NCI-H446 treated with DMSO at 0.1 percent for 48 hours (cell line): ENCODE results near the gene CDK8.
"Not testable (repeated sequence)": the region's sequence is repeated elsewhere in the genome, so short reads cannot be mapped to it uniquely, and the experiment has no call there.

ENCODE experiments used
- DNase-seq: peaks from one replicate; lab custom pipeline; 2025; lab: John Stamatoyannopoulos, UW

Gene CDK8

DNA sequence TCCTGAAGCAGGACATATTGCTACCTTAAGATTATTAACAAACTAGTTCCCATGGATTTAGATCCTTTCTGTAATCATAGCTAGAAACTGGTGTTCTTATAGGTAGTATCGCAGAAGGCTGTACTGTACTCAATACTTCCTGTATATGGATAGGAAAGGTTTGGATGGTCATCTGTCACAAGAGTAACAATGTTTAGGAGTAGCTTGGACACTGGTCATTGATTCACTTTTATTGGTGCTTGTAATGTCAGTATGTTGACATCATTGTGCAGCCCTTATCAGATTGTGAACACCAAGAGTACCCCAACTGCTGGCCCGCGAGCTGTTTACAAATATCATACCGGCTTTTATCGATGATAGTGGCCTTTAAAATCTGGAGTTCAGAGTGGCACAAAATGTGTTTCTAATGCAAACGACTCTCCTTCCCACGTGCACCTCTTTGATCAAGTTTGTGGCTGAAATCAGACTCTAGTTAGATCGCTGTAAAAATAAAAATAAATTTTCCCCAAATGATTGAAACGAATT lies 605 bp upstream of the CDK8 start:
- no peak for DNase-seq

DNA sequence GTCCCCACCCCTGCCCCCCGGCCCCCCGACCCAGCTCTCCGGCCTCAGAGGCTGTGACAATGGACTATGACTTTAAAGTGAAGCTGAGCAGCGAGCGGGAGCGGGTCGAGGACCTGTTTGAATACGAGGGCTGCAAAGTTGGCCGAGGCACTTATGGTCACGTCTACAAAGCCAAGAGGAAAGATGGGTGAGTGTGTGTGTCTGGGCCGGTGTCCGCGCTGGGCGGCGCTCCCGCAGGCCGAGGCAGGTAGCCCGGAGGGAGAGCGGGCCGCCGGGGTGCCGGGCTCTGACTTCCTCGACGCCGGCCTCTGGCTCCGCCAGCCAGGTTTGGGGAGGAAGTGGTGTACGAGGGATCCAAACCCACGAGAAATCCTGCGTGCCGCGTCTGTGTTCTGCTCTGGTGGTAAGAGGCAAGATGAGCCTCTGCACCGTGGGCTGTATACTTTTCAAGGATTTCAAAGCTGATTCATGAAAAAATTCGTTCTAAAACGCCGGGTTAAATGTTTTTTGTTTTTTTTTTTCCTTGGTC lies 718 bp downstream of the CDK8 start:
- DNase-seq, result no peak

DNA sequence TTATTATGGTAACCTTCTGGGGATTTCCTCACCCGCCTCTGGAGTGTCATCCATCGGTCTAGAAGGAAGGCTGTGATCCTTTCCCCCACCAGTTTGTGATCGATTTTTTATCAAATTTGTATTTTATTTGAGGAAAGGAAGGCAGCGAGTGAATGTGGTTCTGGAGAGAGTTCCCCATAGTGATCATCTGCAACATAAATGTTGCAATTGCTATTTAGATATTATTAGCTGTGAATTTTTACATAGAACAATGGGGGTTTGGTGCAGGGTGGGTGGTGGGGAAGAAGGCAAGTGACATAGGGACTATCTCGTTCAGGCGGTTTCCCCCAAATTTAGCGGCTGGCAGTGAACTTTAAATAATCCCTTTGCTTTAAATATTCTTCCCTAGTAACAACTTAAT lies 1.2 kb downstream of the CDK8 start:
- no peak for DNase-seq

DNA sequence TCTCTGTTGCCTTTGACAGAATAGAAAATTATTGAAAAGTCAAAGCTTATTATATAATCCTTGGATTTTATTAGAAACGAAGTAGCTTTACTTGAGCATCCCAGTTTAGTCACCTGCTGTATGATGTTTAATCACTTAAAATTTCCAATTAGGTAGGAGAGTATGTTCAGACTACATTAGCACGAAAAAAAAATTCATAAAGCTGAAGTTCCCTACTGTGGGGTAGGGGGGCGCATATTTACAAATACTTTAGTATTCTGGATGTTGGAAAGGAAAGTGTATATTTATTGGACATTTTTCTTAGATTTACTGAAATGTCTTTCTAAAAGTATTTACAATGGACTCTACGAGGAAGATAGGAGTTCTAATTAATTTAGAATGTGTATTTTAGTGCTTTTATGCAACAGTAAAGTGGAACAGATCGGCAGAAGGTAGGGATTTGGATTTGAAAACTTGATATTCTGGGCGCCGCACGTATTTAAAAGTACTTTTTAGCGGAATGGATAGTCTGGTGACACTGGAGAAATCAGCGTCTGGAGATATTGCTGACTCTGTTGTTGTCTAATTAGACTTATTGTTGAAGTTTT lies 1.9 kb downstream of the CDK8 start:
- DNase-seq, result no peak

DNA sequence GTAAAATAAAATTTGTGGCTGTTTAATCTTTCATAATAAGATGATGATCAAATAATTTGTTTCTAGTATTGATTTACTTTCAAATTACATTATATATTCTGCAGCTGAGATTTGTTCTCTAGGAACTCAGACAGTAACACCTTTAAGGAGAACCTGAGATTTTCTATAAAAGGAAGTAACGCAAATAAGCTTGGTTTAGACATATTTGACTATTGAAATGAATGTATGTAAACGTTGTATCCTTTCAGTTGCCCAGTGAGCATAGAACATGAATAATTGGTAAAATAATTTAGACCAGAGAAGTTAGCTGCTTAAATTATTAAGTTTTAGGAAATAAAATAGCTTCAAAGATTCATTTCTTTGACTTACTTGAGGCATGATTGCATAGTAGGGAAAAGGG lies 3.1 kb downstream of the CDK8 start:
- DNase-seq, result no peak

DNA sequence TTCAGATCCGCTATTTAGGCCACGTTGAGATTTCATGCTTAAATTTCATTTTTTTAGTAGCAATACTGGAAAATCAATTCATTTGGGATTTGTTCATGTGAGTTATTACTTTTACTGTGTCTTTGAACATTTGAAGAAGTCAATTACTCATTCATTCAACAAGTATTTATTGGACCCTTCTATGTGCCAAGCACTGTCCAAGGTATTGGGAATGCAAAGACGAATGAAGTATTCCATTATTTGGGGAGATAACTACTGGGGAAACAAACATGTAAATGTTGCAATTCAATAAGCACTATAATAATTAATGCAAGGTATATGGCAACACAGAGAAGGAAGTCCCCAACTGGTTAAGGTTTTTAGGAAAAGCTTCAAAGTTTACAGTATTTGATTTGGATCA lies 5.7 kb downstream of the CDK8 start:
- no peak for DNase-seq

DNA sequence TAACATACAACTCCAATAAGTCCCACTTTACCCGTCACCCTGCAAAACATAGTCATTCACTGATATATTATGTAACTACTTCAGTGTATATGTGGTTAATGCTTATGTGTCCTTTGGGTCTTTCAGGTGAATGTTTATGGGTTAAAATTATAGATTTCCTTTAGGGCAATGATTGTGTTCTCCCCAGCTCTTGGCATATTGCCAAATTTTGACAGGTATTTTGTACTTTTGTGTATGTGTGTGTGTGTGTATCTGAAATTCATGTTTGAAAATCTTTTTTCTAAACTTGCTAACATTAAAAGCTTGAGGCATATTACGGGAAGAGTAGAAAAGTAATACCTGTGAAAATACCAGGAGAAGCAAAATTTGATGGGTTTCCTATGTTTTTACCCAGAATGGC lies 8.2 kb downstream of the CDK8 start:
- no peak for DNase-seq

DNA sequence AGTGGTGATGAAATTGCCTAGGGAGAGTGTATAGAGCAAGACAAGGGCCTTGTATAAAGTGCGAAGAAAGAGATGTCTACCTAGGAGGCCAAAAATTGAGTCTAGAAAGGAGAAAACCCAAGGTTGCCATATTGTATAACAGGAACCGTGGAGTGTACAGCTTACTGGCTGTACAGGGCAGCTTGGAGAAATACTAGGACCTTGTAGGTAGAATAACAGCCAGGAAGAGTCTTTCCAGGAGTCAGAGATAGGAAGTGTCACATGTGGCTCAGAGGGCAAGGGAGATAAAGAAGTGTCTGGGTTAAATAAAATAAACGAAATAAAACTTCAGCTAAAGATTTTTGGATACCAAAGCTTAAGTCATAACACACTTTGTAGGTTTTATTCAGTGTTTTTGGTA lies 12.4 kb downstream of the CDK8 start:
- DNase-seq, result no peak

DNA sequence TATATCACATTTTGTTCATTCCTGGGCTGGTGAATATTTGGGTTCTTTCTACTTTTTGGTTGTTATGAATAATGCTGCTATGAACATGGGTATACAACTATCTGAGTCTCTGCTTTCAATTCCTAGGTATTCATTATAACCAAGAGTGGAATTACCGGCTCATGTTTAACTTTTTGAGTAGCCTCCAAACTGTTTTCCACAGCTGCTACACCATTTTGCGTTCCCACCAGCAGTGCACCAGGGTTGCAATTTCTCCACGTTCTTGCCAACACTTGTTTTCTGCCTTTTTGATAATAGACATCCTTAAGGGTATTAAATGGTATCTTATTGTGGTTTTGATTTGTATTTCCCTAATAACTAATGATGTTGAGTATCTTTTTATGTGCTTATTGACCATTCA lies 16.8 kb downstream of the CDK8 start:
- DNase-seq, result no peak

DNA sequence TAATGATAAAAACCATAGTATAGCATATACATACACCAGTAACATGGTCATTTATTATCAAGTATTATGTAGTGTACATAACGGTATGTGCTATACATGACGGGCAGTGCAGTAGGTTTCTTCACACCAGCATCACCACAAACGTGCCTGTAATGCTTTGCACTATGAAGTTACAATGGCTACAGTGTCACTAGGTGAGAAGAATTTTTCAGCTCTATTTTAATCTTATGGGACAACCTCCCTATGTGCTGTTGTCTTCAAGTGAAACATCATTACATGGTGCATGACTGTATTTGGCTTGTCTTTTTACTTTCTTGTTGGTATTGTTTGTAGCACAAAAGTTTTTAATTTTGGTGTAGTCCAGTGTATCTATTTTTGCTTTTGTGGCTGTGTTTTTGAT lies 18.7 kb downstream of the CDK8 start:
- DNase-seq, result no peak

DNA sequence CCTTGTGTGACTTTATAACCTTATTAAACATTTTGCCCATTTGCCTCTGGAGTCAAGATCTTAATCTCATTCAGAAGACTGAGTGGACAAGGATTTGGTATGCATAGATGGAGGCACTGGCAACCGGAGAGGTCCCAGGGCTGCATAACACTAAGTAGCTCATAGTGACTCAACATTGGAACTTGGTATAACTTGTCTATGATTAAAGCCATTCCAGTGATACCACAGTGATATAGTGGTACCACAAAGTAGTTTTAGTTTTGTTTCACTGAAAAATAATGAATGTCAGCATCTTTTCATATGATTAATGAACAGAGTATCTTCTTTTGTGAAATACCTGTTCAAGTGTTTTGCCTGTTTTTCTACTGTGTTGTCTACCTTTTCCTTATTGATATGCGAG lies 26.4 kb downstream of the CDK8 start:
- no peak for DNase-seq

DNA sequence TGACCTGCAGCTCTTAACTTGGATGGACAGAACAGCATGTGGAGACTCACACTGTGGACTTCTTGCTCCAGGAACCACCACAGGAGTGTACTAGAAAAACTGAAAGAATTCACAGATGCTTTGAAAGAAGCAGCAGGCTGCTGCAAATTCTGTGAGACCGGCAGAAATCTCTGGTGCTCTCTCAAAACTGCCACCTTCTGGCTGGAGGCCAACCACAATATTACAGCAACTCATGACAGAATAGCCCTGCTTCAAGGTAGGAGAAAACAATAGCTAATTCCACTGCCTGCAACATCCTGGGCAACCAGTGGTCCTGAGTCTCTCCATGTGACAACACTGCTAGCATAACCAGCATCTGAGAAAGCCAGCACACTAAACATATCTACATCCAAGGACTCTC lies 26.9 kb downstream of the CDK8 start:
- DNase-seq, result no peak

DNA sequence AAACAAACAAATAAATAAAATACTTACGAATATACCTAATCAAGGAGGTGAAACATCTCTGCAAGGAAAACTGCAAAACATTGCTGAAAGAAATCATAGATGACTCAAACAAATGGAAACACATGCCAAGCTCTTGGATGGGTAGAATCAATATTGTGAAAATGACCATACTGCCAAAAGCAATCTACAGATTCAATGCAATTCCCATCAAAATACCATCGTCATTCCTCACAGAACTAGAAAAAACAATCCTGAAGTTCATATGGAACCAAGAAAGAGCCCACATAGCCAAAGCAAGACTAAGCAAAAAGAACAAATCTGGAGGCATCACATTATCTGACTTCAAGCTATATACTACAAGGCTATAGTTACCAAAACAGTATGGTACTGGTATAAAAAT lies 32.0 kb downstream of the CDK8 start:
- DNase-seq, result not testable (repeated sequence)

DNA sequence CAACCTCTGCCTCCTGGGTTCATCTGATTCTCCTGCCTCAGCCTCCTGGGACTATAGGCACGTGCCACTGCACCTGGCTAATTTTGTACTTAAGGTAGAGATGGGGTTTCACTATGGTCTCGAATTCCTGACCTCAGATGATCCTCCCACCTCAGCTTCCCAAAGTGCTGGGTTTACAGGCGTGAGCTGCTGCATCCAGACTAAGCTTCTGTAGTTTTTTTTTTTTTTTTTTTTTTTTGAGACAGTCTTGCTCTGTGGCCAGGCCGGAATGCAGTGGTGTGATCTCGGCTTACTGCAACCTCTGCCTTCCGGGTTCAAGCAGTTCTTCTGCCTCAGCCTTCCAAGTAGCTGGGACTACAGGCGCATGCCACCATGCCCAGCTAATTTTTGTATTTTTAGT lies 34.9 kb downstream of the CDK8 start:
- DNase-seq, result not testable (repeated sequence)

DNA sequence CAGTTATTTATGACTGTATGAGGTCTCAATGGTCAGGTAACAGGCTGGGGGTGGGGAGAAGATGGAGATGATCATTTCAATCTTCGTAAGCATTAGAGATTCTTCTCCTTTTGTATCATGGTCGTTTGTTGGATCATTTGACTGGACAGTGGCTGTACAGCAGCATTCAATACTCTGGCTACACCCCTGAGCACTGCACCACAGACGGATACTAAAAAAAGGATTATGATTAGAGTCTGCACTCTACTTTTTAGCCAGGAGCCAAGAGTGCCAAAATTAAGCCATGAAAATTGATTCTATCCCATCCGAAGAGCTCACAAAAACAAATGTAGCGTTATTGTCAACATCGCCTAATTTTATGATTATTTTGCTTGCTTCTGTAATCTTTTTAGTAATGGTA lies 41.9 kb downstream of the CDK8 start:
- DNase-seq, result no peak

DNA sequence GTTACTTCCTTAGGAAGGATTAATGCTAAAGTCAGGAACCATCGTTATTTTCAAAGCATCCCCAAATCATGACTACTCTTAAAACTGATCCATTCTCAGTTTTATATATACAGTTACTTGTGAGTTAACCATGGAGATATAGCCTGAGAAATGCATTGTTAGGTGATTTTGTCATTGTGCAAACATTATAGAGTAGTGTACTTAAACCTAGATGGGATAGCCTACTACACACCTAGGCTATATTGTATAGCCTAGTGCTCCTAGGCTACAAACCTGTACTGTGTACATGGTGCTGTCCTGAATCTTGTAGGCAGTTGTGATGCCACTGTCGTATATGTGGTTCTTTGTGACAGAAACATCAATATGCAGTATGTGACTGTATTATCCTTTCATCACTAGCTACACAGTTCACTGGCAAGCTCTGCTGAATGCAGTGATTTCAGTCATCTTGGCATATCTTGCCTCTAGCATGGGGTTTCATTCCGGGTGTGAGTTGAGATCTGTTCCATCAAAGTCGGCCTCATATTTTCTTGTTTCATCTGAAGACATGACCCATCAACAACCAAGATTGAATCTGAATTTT lies 45.3 kb downstream of the CDK8 start:
- no peak for DNase-seq

DNA sequence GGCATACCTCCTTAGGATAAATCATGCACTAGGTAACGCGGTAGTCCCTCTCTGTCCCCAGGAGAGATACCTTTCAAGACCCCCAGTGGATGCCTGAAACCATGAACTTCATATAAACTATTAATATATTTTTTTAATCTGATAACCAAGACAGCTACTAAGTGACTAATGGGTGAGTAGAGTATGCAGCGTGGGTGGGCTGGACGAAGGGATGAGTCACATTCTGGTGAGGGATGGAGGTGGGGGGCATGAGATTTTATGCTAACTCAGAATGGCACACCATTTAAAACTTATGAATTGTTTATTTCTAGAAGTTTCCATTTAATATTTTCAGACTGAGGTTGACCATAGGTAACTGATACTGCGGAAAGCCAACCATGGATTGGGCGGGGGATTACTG lies 46.2 kb downstream of the CDK8 start:
- no peak for DNase-seq

DNA sequence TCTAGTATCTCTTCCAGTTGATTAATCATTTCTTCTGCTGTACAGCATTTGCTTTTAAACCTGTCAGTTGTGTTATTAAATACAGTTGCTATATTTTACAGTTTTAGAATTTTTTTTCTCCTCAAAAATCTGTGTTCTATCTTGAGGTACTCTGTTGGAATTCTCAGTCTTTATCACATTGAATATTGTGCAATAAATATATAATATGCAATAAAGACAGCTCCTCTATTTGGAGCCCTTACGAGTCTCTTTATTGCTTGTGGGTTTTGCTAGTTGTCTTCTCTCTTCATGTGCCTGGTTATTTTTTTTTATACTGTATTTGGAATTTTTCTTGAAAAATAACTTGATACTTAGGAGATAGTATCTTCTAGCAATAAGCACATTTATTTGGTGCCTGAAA lies 51.7 kb downstream of the CDK8 start:
- no peak for DNase-seq

DNA sequence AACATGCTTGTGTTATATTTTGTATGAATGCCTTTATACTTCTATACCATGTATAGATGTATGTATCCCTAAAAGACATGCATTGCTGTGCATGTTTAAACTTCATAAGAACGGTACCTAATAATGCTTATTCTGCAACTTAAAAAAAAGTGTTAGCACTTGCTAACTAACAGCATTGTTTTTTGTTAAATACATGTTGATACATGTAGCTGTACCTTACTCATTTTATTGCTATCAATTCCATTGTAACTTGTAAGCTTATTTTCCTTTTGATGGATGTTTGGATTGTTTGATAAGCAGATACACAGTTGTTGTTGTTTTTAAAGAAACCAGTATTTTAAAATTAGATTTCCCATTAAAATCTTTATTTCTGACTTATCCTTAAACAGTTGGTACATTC lies 53.8 kb downstream of the CDK8 start:
- DNase-seq, result no peak

DNA sequence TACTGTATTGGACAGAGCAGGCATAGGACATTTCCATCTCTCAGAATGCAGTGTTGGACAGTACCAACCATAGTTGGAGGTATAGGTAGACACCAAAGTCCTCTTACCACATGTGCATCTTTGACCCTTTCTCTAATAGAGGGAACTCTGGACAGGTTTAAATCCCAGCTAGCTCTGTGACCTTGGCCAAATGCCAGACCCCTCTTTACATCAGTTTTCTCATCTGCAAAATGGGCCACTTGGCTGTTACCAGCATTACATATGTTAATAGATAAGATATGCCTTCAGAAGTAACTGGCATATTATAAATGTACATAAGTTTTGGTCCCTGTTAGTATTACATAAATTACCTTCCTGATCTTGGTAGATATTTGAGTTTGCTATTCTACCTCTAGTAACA lies 54.3 kb downstream of the CDK8 start:
- DNase-seq, result no peak

DNA sequence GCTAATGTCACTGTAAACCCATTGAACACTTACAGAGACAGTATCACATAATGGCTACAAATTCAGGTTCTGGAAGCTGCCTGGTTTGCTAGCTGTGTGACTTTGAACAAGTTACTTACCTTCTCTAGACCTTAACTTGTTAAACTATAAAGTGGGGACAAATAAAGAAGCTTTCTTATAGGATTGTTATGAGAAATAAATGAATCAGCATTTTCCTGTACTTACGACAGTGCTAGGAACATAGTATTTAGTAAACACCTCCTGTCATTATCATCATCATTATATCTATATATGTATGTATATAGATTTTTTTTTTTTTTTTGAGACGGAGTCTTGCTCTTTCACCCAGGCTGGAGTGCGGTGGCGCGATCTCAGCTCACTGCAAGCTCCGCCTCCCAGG lies 54.9 kb downstream of the CDK8 start:
- no peak for DNase-seq

DNA sequence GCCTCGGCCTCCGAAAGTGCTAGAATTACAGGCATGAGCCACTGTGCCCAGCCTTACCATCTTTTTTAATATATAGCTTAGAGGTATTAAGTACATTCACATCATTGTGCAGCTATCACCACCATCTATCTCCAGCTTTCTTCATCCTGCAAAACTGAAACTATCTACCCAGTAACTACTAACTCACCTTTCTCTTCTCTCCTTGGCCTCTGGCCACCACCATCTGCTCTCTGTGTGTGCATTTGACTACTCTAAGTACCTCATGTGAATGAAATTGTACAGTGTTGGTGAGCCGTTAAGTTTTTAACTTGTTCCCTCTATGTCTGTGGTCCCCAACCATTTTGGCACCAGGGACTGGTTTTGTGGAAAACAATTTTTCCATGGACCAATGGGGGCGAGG lies 56.1 kb downstream of the CDK8 start:
- DNase-seq, result no peak

DNA sequence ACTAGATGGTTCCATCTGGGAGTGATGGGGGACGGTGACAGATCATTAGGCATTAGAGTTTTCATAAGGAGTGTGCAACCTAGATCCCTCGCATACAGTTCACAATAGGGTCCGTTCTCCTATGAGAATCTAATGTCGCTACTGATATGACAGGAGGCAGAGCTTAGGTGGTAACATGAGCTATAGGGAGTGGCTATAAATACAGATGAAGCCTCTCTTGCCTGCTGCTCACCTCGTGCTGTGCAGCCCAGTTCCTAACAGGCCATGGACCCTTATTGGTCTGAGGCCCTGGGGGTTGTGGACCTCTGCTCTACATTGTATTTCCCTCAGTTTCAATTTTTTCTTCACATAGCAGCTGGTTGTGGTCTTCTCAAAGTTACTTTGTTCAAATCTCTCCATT lies 56.5 kb downstream of the CDK8 start:
- no peak for DNase-seq

DNA sequence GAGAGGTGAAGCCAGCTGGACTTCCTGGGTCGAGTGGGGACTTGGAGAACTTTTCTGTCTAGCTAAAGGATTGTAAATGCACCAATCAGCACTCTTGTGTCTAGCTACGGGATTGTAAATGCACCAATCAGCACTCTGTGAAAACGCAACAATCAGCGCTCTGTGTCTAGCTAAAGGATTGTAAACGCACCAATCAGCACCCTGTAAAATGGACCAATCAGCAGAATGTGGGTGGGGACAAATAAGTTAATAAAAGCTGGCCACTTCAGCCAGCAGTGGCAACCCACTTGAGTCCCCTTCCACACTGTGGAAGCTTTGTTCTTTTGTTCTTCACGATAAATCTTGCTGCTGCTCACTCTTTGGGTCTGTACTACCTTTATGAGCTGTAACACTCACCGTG lies 58.1 kb downstream of the CDK8 start:
- DNase-seq, result not testable (repeated sequence)
